Dedifferentiated amniotic fluid mesenchymal stem cell (primary cell): ENCODE results near the gene KLHL25.

Source experiments
- DNase-seq: peaks from one replicate; pipeline ENCODE4 v3.0.0-alpha.2; 2016; ENCODE audit errors: extremely low spot score

KLHL25 gene

DNA sequence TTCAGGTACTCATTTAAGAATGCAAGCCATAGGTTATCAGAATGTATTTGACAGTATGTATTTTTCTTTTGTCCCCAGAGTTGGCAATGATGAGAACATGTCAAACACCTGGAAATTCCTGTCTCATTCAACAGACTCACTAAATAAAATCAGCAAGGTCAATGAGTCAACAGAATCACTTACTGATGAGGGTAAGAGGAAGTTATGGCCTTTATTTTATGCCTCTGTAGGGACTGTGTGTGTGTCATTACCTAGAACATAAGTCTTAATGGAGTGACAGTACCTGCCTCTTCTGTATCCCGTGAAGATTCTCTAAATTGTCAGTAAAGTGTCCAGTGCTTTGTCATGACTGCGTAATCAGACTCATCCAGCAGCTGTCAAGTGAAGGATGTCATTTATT, 77.5 kb downstream of the KLHL25 start:
- no peak for DNase-seq

DNA sequence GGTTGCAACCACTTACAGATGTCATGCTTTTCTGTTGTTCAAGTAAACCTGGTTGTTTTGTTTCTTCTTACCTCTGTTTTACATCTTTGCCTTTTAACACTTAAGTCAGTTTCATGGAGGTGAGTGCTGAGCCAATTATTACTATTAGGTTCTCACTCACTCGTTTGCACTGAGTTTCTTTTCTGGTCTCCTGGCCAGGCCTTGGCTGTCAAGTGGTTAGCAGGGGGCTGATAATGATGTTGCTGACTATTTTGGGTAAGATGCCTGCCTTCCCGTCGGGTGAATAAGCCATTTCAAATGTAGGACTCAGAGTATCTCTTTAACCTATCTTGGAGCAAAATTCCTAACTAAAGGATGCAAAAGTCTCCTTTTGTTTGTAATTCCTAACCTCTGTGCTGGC, 78.5 kb downstream of the KLHL25 start:
- no peak for DNase-seq

DNA sequence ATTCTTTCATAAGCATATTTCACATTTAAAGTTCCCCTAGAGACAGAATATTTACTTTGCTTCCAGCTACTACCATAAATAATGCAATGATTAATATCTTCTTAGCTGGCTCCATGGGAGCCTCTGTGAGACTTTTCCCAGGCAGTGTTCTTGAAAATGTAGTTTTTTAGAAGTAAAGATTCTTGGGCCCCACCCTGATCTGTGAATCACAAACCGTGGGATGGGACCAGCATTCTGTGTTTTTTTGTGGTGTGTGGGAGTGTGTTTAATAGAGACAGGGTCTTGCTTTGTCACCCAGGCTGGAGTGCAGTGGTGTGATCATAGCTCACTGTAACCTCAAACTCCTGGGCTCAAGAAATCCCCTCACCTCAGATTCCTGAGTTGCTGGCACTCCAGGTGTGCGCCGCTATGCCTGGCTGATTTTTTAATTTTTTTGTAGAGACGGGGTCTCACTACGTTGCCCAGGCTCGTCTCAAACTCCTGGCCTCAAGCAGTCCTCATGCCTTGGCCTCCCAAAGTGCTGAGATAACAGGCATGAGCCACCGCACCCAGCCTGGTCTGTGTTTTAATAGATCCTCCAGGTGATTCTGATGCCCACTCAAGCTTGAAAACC, 83.0 kb downstream of the KLHL25 start:
- no peak for DNase-seq

DNA sequence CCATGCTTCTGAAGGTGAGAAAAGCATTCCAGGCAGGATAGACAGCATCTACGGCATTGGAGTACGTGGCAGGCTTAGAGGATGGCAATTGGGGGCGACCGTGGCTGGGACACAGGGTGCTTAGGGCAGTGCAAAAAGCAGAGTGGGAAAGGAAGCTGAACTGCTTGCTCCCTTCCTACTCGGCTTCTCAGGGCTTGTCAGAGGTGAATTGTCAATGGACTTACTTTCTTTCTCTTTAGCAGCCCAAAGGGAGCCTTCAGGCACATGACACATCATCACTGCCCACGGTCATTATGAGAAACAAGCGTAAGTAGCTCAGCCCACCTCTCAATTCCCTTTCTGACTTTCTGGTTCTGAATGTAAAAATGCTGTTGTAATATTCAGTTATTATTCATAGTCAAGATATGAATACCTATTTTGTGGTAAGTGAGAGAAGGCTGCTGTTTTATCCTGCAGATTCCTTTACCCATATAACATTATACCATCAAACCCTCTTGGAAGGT, 84.3 kb downstream of the KLHL25 start:
- no peak for DNase-seq
